PFSK-1 (cell line): ENCODE results near the gene APOD.

Experiments used
- FOXP2 ChIP-seq: optimal IDR thresholded peaks from 2 replicates; pipeline ENCODE3; 2011; ENCODE audit warnings: borderline replicate concordance, control low read depth, inconsistent platforms; ENCODE audit not compliant: insufficient read depth; ENCODE audit errors: extremely low read length, extremely low read depth
- POLR2AphosphoS5 ChIP-seq: IDR thresholded peaks from 2 replicates; pipeline ENCODE4 v1.6.1; 2012; ENCODE audit warnings: low read depth, mild to moderate bottlenecking, control low read depth, low read length, moderate library complexity
- SIN3A ChIP-seq: IDR thresholded peaks from 2 replicates; pipeline ENCODE4 v1.6.1; 2012; ENCODE audit warnings: mild to moderate bottlenecking, low read length, moderate library complexity, borderline replicate concordance; ENCODE audit not compliant: insufficient read depth
- TAF1 ChIP-seq: IDR thresholded peaks from 2 replicates; pipeline ENCODE4 v1.6.1; 2012; ENCODE audit warnings: low read length, control low read depth, borderline replicate concordance; ENCODE audit not compliant: insufficient read depth
- TF ChIP-seq, protein P1 (sequence below), 2 experiments: IDR thresholded peaks; 2 replicates each; pipeline versions ENCODE4 v1.6.1 to v1.8.0; 2011 to 2012; ENCODE audit warnings: low read depth in 2 of 2, low read length in 2 of 2, control low read depth in 1 of 2, inconsistent platforms in 1 of 2, mild to moderate bottlenecking in 1 of 2, moderate library complexity in 1 of 2; ENCODE audit not compliant: insufficient read depth in 1 of 2

The APOD gene

GRCh38 chr3:195537995-195538394 is 45.7 kb downstream of the APOD start:
- no peak for TF ChIP-seq FOXP2
- TF ChIP-seq SIN3A, result no peak
- TF ChIP-seq POLR2AphosphoS5, result no peak
- TF ChIP-seq, protein P1, sequence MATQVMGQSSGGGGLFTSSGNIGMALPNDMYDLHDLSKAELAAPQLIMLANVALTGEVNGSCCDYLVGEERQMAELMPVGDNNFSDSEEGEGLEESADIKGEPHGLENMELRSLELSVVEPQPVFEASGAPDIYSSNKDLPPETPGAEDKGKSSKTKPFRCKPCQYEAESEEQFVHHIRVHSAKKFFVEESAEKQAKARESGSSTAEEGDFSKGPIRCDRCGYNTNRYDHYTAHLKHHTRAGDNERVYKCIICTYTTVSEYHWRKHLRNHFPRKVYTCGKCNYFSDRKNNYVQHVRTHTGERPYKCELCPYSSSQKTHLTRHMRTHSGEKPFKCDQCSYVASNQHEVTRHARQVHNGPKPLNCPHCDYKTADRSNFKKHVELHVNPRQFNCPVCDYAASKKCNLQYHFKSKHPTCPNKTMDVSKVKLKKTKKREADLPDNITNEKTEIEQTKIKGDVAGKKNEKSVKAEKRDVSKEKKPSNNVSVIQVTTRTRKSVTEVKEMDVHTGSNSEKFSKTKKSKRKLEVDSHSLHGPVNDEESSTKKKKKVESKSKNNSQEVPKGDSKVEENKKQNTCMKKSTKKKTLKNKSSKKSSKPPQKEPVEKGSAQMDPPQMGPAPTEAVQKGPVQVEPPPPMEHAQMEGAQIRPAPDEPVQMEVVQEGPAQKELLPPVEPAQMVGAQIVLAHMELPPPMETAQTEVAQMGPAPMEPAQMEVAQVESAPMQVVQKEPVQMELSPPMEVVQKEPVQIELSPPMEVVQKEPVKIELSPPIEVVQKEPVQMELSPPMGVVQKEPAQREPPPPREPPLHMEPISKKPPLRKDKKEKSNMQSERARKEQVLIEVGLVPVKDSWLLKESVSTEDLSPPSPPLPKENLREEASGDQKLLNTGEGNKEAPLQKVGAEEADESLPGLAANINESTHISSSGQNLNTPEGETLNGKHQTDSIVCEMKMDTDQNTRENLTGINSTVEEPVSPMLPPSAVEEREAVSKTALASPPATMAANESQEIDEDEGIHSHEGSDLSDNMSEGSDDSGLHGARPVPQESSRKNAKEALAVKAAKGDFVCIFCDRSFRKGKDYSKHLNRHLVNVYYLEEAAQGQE (IDR thresholded peaks at IDR 0.05; ENCODE audit: insufficient read depth in 1 of 2, low read depth in 2 of 2, low read length in 2 of 2), result no peak
- TF ChIP-seq TAF1, result no peak

- TF ChIP-seq TAF1 (no peak), POLR2AphosphoS5 (no peak), SIN3A (no peak), FOXP2 (no peak)
- TF ChIP-seq, protein P1 (IDR thresholded peaks at IDR 0.05; ENCODE audit: insufficient read depth in 1 of 2, low read depth in 2 of 2, low read length in 2 of 2), result no peak
These were observed 48.4 kb downstream of the APOD start for GRCh38 chr3:195535293-195535692.

DNA sequence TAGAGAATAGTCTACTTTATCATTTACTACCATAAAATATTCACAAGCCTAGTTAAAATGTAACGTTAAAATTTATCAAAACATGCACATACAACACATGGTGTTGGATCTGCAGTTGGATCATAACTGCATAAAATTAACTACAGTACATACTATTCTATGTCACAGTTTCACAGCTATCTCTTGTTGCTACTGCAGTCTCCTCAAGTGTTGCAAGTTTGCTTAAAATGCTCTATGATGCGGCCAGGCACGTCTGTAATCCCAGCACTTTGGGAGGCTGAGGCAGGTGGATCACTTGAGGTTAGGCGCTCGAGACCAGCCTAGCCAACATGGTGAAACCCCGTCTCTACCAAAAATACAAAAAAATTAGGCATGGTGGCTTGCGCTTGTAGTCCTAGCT is 50.9 kb downstream of the APOD start:
- TF ChIP-seq SIN3A, result no peak
- TF ChIP-seq POLR2AphosphoS5, result no peak
- TF ChIP-seq FOXP2, result no peak
- TF ChIP-seq TAF1, result no peak
- TF ChIP-seq, protein P1 (IDR thresholded peaks at IDR 0.05; ENCODE audit: insufficient read depth in 1 of 2, low read depth in 2 of 2, low read length in 2 of 2), result no peak

- TF ChIP-seq FOXP2 (no peak), SIN3A (no peak), POLR2AphosphoS5 (no peak), TAF1 (no peak)
- TF ChIP-seq, protein P1 (IDR thresholded peaks at IDR 0.05; ENCODE audit: insufficient read depth in 1 of 2, low read depth in 2 of 2, low read length in 2 of 2), result no peak
These were observed 51.4 kb downstream of the APOD start for GRCh38 chr3:195532345-195532744.

GRCh38 chr3:195531683-195532082 is 52.1 kb downstream of the APOD start:
- TF ChIP-seq FOXP2 (no peak), POLR2AphosphoS5 (no peak), TAF1 (no peak)
- TF ChIP-seq, protein P1 (IDR thresholded peaks at IDR 0.05; ENCODE audit: insufficient read depth in 1 of 2, low read depth in 2 of 2, low read length in 2 of 2), result no peak
